Stimulated activated naive CD8-positive, alpha-beta T cell treated with anti-CD3 and anti-CD28 coated beads, Interleukin-15, amount 100 ng/mL, for 72 hours (primary cell): ENCODE results near the gene ERP27.
A peak's percentile ranks its signal among the peaks of the same experiment; 100 is the strongest.

Source experiments
- ATAC-seq: fragments of 150-1000 bp; cut with Tn5 transposase; 2 replicates; pipeline ENCODE4 v1.10.0; 2021; ENCODE audit warnings: mild to moderate bottlenecking, moderate library complexity
- DNase-seq, 2 donors: peaks; one replicate each; pipeline ENCODE4 v3.0.0; 2021 to 2022
- H3K27ac Mint-ChIP-seq, 2 donors: one replicate each; pipeline ENCODE4 v1.8.0; 2022; ENCODE audit warnings: mild to moderate bottlenecking in 2 of 2, mixed read lengths in 2 of 2, moderate library complexity in 2 of 2
- H3K27me3 Mint-ChIP-seq: one replicate; pipeline ENCODE4 v1.8.0; 2022; ENCODE audit warnings: mixed read lengths
- H3K4me1 Mint-ChIP-seq: one replicate; pipeline ENCODE4 v1.8.0; 2022; ENCODE audit warnings: mild to moderate bottlenecking, mixed read lengths
- H3K4me3 Mint-ChIP-seq, 2 donors: one replicate each; pipeline ENCODE4 v1.8.0; 2022; ENCODE audit warnings: mild to moderate bottlenecking in 2 of 2, mixed read lengths in 2 of 2, moderate library complexity in 1 of 2
- H3K9me3 Mint-ChIP-seq, 2 donors: one replicate each; pipeline ENCODE4 v1.8.0; 2022; ENCODE audit warnings: mixed read lengths in 2 of 2

ERP27 gene

GRCh38 chr12:14906114-14906513, 32.2 kb downstream of the ERP27 start:
- Mint-ChIP-seq H3K27ac (no peak overlapping the region), H3K4me1 (peaks cover 39% of the 10 kb centered on the region), H3K9me3 (peaks cover 0 to 7% of the 10 kb centered on the region in 2 donors), H3K27me3 (no peaks in the 10 kb centered on the region), H3K4me3 (no peak overlapping the region)
- DNase-seq (no peak), ATAC-seq (no peak)

- DNase-seq, result no peak
- H3K27ac Mint-ChIP-seq, result no peak overlapping the region
- H3K4me3 Mint-ChIP-seq, result no peak overlapping the region
Measured at GRCh38 chr12:14905269-14906004, 32.9 kb downstream of the ERP27 start.

GRCh38 chr12:14904854-14905253, 33.5 kb downstream of the ERP27 start:
- DNase-seq (no peak), ATAC-seq (no peak)
- Mint-ChIP-seq H3K27me3 (no peaks in the 10 kb centered on the region), H3K27ac (no peak overlapping the region), H3K9me3 (peaks cover 0 to 7% of the 10 kb centered on the region in 2 donors), H3K4me1 (peaks cover 27% of the 10 kb centered on the region), H3K4me3 (no peak overlapping the region)

More at GRCh38 chr12:14905269-14906004, 32.9 kb downstream of the ERP27 start:
- H3K27me3 Mint-ChIP-seq, result no peaks in the 10 kb centered on the region
- peaks cover 33% of the 10 kb centered on the region for H3K4me1 Mint-ChIP-seq
- ATAC-seq, result no peak
- H3K9me3 Mint-ChIP-seq, result peaks cover 0 to 7% of the 10 kb centered on the region in 2 donors

- DNase-seq (no peak), ATAC-seq (no peak)
- H3K27ac Mint-ChIP-seq, result peak overlapping the region; percentile 20 to 30
- H3K4me3 Mint-ChIP-seq, result no peak overlapping the region
- no peaks in the 10 kb centered on the region for H3K27me3 Mint-ChIP-seq
- peaks cover 25% of the 10 kb centered on the region for H3K4me1 Mint-ChIP-seq
- peaks cover 0 to 6% of the 10 kb centered on the region in 2 donors for H3K9me3 Mint-ChIP-seq
Measured at GRCh38 chr12:14903386-14904098, 34.8 kb downstream of the ERP27 start.

GRCh38 chr12:14902465-14902864, 35.9 kb downstream of the ERP27 start:
- Mint-ChIP-seq H3K4me3 (peak overlapping the region in 1 of 2 donors; percentile 36), H3K4me1 (peaks cover 15% of the 10 kb centered on the region), H3K27me3 (no peaks in the 10 kb centered on the region), H3K27ac (peak overlapping the region in 1 of 2 donors; percentile 55), H3K9me3 (no peaks in the 10 kb centered on the region)
- DNase-seq, result no peak
- ATAC-seq, result no peak

GRCh38 chr12:14901228-14901562, 37.1 kb downstream of the ERP27 start:
- H3K9me3 Mint-ChIP-seq, result no peaks in the 10 kb centered on the region
- no peak overlapping the region for H3K27ac Mint-ChIP-seq
- H3K27me3 Mint-ChIP-seq, result no peaks in the 10 kb centered on the region
- no peak for DNase-seq
- peaks cover 15% of the 10 kb centered on the region for H3K4me1 Mint-ChIP-seq
- H3K4me3 Mint-ChIP-seq, result no peak overlapping the region
- ATAC-seq, result no peak

GRCh38 chr12:14900521-14901227, 37.7 kb downstream of the ERP27 start:
- ATAC-seq (no peak), DNase-seq (no peak)
- H3K4me3 Mint-ChIP-seq, result no peak overlapping the region
- H3K9me3 Mint-ChIP-seq, result no peaks in the 10 kb centered on the region
- H3K4me1 Mint-ChIP-seq, result peaks cover 15% of the 10 kb centered on the region
- no peak overlapping the region for H3K27ac Mint-ChIP-seq
- H3K27me3 Mint-ChIP-seq, result no peaks in the 10 kb centered on the region

GRCh38 chr12:14896521-14897169, 41.7 kb downstream of the ERP27 start:
- ATAC-seq (no peak), DNase-seq (no peak)
- no peaks in the 10 kb centered on the region for H3K9me3 Mint-ChIP-seq
- H3K27me3 Mint-ChIP-seq, result no peaks in the 10 kb centered on the region
- no peak overlapping the region for H3K27ac Mint-ChIP-seq
- no peaks in the 10 kb centered on the region for H3K4me1 Mint-ChIP-seq
- H3K4me3 Mint-ChIP-seq, result no peak overlapping the region

GRCh38 chr12:14893506-14894250, 44.7 kb downstream of the ERP27 start:
- no peaks in the 10 kb centered on the region for H3K27me3 Mint-ChIP-seq
- H3K9me3 Mint-ChIP-seq, result no peaks in the 10 kb centered on the region

GRCh38 chr12:14892726-14893505, 45.4 kb downstream of the ERP27 start:
- H3K4me3 Mint-ChIP-seq, result no peak overlapping the region
- H3K4me1 Mint-ChIP-seq, result no peaks in the 10 kb centered on the region
- H3K9me3 Mint-ChIP-seq, result no peaks in the 10 kb centered on the region
- no peak for DNase-seq
- no peaks in the 10 kb centered on the region for H3K27me3 Mint-ChIP-seq
- H3K27ac Mint-ChIP-seq, result no peak overlapping the region
- no peak for ATAC-seq

More at GRCh38 chr12:14893506-14894250, 44.7 kb downstream of the ERP27 start:
- ATAC-seq, result no peak
- no peak for DNase-seq
- Mint-ChIP-seq H3K4me1 (no peaks in the 10 kb centered on the region), H3K27ac (no peak overlapping the region), H3K4me3 (no peak overlapping the region)

GRCh38 chr12:14890701-14891100, 47.6 kb downstream of the ERP27 start:
- Mint-ChIP-seq H3K4me3 (no peak overlapping the region), H3K9me3 (no peaks in the 10 kb centered on the region), H3K27ac (no peak overlapping the region), H3K4me1 (peaks cover 14% of the 10 kb centered on the region), H3K27me3 (peaks cover 6% of the 10 kb centered on the region)
- ATAC-seq, result no peak
- no peak for DNase-seq

GRCh38 chr12:14886271-14886670, 52.1 kb downstream of the ERP27 start:
- peaks cover 40% of the 10 kb centered on the region for H3K4me1 Mint-ChIP-seq
- H3K27me3 Mint-ChIP-seq, result peaks cover 11% of the 10 kb centered on the region
- no peak overlapping the region for H3K27ac Mint-ChIP-seq
- H3K4me3 Mint-ChIP-seq, result no peak overlapping the region
- no peak for DNase-seq
- H3K9me3 Mint-ChIP-seq, result no peaks in the 10 kb centered on the region
- no peak for ATAC-seq

GRCh38 chr12:14885718-14886221, 52.6 kb downstream of the ERP27 start, which contains the start of gene MGP:
Gene MGP, minus strand, starts transcription at chr12:14885854. Its CDS starts 63 bp downstream, at chr12:14885791.
- H3K9me3 Mint-ChIP-seq, result peaks cover 0 to under 1% of the 10 kb centered on the region in 2 donors
- DNase-seq, result no peak
- peak within 1 kb of the TSS in 1 of 2 donors; percentile 66 for H3K4me3 Mint-ChIP-seq
- peaks cover 11% of the 10 kb centered on the region for H3K27me3 Mint-ChIP-seq
- no peak within 1 kb of the TSS for H3K27ac Mint-ChIP-seq
- ATAC-seq, result no peak
- H3K4me1 Mint-ChIP-seq, result peaks cover 45% of the 10 kb centered on the region

- Mint-ChIP-seq H3K27ac (peak overlapping the region in 1 of 2 donors; percentile 16), H3K4me1 (peaks cover 51% of the 10 kb centered on the region), H3K9me3 (peaks cover 6 to 13% of the 10 kb centered on the region in 2 donors), H3K27me3 (peaks cover 11% of the 10 kb centered on the region), H3K4me3 (peak overlapping the region; percentile 66 to 69)
- ATAC-seq (peak; percentile 97), DNase-seq (peak; percentile 75 to 81)
Measured at GRCh38 chr12:14884458-14884878, 53.9 kb downstream of the ERP27 start.
